Astrocyte of the spinal cord (primary cell): Measurements from ENCODE around the gene GAB1.
A peak's percentile ranks its signal among the peaks of the same experiment; 100 is the strongest.

Experiments used
- DNase-seq: peaks from one replicate; pipeline ENCODE4 v3.0.0; 2011; ENCODE audit warnings: low read depth, low spot score
- H3K4me3 ChIP-seq: 2 replicates; pipeline ENCODE4 v1.5.1; 2011; ENCODE audit warnings: low read depth, mild to moderate bottlenecking, low read length, moderate library complexity
- CTCF ChIP-seq: IDR thresholded peaks from 2 replicates; pipeline ENCODE4 v1.5.1; 2012; ENCODE audit warnings: low read depth, mild to moderate bottlenecking, low read length, inconsistent platforms
- in situ Hi-C: cut with HindIII; loops from 2 replicates; pipeline ENCODE4 v1.10.0; 2017; ENCODE audit warnings: low sequenced_read_pairs

Gene GAB1

GRCh38 chr4:143391261-143391660, 54.6 kb downstream of the GAB1 start:
- H3K4me3 ChIP-seq: no peak overlapping the region
- TF ChIP-seq CTCF: no peak
- in situ Hi-C loops: no loop called here
- DNase-seq: no peak

- no peak for TF ChIP-seq CTCF
- no peak overlapping the region for H3K4me3 ChIP-seq
- in situ Hi-C loops: no loop called here
- DNase-seq: peak; percentile 26
Observed at GRCh38 chr4:143391895-143392294, 55.2 kb downstream of the GAB1 start.

GRCh38 chr4:143393195-143393594, 56.5 kb downstream of the GAB1 start:
- no peak for TF ChIP-seq CTCF
- no peak overlapping the region for H3K4me3 ChIP-seq
- no peak for DNase-seq
- in situ Hi-C loops: no loop called here

GRCh38 chr4:143394739-143395453, 58.2 kb downstream of the GAB1 start:
- in situ Hi-C loops: no loop called here
- DNase-seq: no peak

GRCh38 chr4:143396695-143397094, 60.0 kb downstream of the GAB1 start:
- H3K4me3 ChIP-seq: no peak overlapping the region
- TF ChIP-seq CTCF: no peak
- no peak for DNase-seq
- in situ Hi-C loops: no loop called here

More at GRCh38 chr4:143394739-143395453, 58.2 kb downstream of the GAB1 start:
- no peak overlapping the region for H3K4me3 ChIP-seq
- no peak for TF ChIP-seq CTCF

GRCh38 chr4:143397335-143397734, 60.7 kb downstream of the GAB1 start:
- in situ Hi-C loops: no loop called here
- TF ChIP-seq CTCF: no peak
- no peak for DNase-seq
- H3K4me3 ChIP-seq: no peak overlapping the region
